ENCODE data around the gene CIITA.

The CIITA gene

GRCh38 chr16:10892782-10893318, 15.8 kb downstream of the CIITA start:
- Histone ChIP-seq H3K4me3 (ENCODE audit: low read length in 2 of 2) (no peak overlapping the region), H3K27me3 (ENCODE audit: control insufficient read depth in 2 of 2, insufficient read depth in 2 of 2, low read length in 2 of 2) (peaks cover 0 to 2% of the 10 kb centered on the region in 2 donors), H3K4me1 (ENCODE audit: control insufficient read depth in 2 of 2, insufficient read depth in 2 of 2, low read length in 2 of 2) (peaks cover 0 to 4% of the 10 kb centered on the region in 2 donors), H3K9ac (ENCODE audit: low read depth in 1 of 2, low read length in 2 of 2) (no peak overlapping the region), H3K36me3 (ENCODE audit: control insufficient read depth in 2 of 2, insufficient read depth in 2 of 2, low read length in 2 of 2) (peaks cover 0 to 4% of the 10 kb centered on the region in 2 donors), H3K27ac (ENCODE audit: low read depth in 2 of 2, low read length in 2 of 2) (no peak overlapping the region), H3K9me3 (ENCODE audit: control insufficient read depth in 2 of 2, low read length in 2 of 2) (no peaks in the 10 kb centered on the region)

DNA sequence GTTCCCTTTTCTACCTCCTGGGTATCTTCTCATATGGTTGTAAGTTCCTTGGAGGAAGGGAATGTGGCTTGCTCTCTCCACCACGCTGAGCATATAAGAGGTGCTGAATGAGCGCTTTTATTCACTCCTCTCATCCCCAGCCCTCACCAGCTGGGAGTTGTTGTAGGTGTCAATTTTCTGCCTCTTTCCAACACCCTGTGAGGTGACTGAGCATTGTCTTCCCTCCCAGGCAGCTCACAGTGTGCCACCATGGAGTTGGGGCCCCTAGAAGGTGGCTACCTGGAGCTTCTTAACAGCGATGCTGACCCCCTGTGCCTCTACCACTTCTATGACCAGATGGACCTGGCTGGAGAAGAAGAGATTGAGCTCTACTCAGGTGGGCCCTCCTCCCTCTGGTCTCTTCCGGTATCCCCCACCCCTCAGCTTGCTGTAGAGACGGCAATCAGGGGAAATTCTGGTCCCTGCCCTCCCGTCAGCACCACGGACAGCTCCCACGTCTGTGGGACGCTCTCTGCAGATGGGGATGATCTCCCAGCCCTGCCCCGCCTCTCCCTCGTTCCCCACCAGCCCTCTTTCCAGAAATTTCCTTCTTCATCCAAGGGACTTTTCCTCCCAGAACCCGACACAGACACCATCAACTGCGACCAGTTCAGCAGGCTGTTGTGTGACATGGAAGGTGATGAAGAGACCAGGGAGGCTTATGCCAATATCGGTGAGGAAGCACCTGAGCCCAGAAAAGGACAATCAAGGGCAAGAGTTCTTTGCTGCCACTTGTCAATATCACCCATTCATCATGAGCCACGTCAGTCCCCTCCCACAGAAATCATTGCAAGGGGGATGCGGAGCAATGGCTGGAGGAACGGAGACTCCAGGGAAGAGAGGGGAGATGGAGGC, 18.3 kb downstream of the CIITA start:
- Histone ChIP-seq H3K9me3 (ENCODE audit: control insufficient read depth in 2 of 2, low read length in 2 of 2) (no peaks in the 10 kb centered on the region), H3K4me3 (ENCODE audit: low read length in 2 of 2) (no peak overlapping the region), H3K9ac (ENCODE audit: low read depth in 1 of 2, low read length in 2 of 2) (no peak overlapping the region), H3K27ac (ENCODE audit: low read depth in 2 of 2, low read length in 2 of 2) (peak overlapping the region in 1 of 2 donors; percentile 43), H3K27me3 (ENCODE audit: control insufficient read depth in 2 of 2, insufficient read depth in 2 of 2, low read length in 2 of 2) (peaks cover 0 to 2% of the 10 kb centered on the region in 2 donors), H3K36me3 (ENCODE audit: control insufficient read depth in 2 of 2, insufficient read depth in 2 of 2, low read length in 2 of 2) (peaks cover 0 to 8% of the 10 kb centered on the region in 2 donors), H3K4me1 (ENCODE audit: control insufficient read depth in 2 of 2, insufficient read depth in 2 of 2, low read length in 2 of 2) (no peaks in the 10 kb centered on the region)

DNA sequence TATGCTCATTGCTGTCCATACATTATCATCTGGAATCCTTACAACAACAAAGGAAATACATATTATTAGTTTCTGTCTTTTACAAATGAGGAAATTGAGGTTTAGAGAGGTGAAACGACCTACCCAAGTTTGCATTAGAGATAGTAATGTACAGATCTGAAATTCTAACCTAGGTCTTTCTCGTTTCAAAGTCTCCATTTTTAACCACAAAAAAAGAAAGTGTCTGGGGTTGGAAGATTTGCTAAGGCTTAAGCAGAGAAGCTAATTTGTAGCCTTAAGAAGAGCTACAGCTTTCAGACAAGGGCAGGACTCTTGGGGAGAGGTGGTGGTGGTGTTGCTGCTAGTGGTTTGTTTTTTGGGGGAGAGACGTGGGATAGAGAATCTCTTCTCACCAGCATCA, 19.2 kb downstream of the CIITA start:
- H3K9me3 ChIP-seq (ENCODE audit: control insufficient read depth in 2 of 2, low read length in 2 of 2): no peaks in the 10 kb centered on the region
- peaks cover 0 to 8% of the 10 kb centered on the region in 2 donors for H3K36me3 ChIP-seq (ENCODE audit: control insufficient read depth in 2 of 2, insufficient read depth in 2 of 2, low read length in 2 of 2)
- no peak overlapping the region for H3K27ac ChIP-seq (ENCODE audit: low read depth in 2 of 2, low read length in 2 of 2)
- no peaks in the 10 kb centered on the region for H3K4me1 ChIP-seq (ENCODE audit: control insufficient read depth in 2 of 2, insufficient read depth in 2 of 2, low read length in 2 of 2)
- H3K4me3 ChIP-seq (ENCODE audit: low read length in 2 of 2): no peak overlapping the region
- peaks cover 0 to 2% of the 10 kb centered on the region in 2 donors for H3K27me3 ChIP-seq (ENCODE audit: control insufficient read depth in 2 of 2, insufficient read depth in 2 of 2, low read length in 2 of 2)
- no peak overlapping the region for H3K9ac ChIP-seq (ENCODE audit: low read depth in 1 of 2, low read length in 2 of 2)

DNA sequence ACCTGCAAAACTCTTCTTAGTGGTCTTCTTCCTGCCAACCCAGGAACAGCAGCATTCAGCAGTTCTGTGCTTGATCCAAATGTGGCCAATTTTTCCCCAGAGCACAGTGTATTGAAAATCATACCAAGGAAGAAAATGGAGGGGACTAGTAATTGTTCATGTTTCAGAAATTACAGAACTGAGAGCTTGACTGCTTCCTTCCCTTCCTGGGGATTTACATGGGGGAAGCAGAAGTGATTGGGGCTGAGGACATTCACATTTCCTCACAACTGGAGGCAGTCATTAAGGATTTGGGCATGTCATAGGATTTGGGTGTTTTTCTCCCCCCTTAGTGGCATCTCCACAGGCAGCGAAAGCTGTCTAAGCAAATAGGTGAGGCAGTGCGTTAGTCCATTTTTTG, 19.7 kb downstream of the CIITA start:
- no peak overlapping the region for H3K9ac ChIP-seq (ENCODE audit: low read depth in 1 of 2, low read length in 2 of 2)
- no peak overlapping the region for H3K4me3 ChIP-seq (ENCODE audit: low read length in 2 of 2)
- peaks cover 0 to 8% of the 10 kb centered on the region in 2 donors for H3K36me3 ChIP-seq (ENCODE audit: control insufficient read depth in 2 of 2, insufficient read depth in 2 of 2, low read length in 2 of 2)
- H3K27me3 ChIP-seq (ENCODE audit: control insufficient read depth in 2 of 2, insufficient read depth in 2 of 2, low read length in 2 of 2): peaks cover 0 to 2% of the 10 kb centered on the region in 2 donors
- H3K27ac ChIP-seq (ENCODE audit: low read depth in 2 of 2, low read length in 2 of 2): peak overlapping the region in 1 of 2 donors; percentile 32
- no peaks in the 10 kb centered on the region for H3K9me3 ChIP-seq (ENCODE audit: control insufficient read depth in 2 of 2, low read length in 2 of 2)
- no peaks in the 10 kb centered on the region for H3K4me1 ChIP-seq (ENCODE audit: control insufficient read depth in 2 of 2, insufficient read depth in 2 of 2, low read length in 2 of 2)

- Histone ChIP-seq H3K9me3 (ENCODE audit: control insufficient read depth in 2 of 2, low read length in 2 of 2) (no peaks in the 10 kb centered on the region), H3K4me3 (ENCODE audit: low read length in 2 of 2) (no peak overlapping the region), H3K27me3 (ENCODE audit: control insufficient read depth in 2 of 2, insufficient read depth in 2 of 2, low read length in 2 of 2) (peaks cover 0 to 2% of the 10 kb centered on the region in 2 donors), H3K36me3 (ENCODE audit: control insufficient read depth in 2 of 2, insufficient read depth in 2 of 2, low read length in 2 of 2) (peaks cover 0 to 8% of the 10 kb centered on the region in 2 donors), H3K27ac (ENCODE audit: low read depth in 2 of 2, low read length in 2 of 2) (peak overlapping the region in 1 of 2 donors; percentile 32), H3K4me1 (ENCODE audit: control insufficient read depth in 2 of 2, insufficient read depth in 2 of 2, low read length in 2 of 2) (no peaks in the 10 kb centered on the region), H3K9ac (ENCODE audit: low read depth in 1 of 2, low read length in 2 of 2) (no peak overlapping the region)
Observed at GRCh38 chr16:10897134-10897533, 20.1 kb downstream of the CIITA start.

- H3K9me3 ChIP-seq (ENCODE audit: control insufficient read depth in 2 of 2, low read length in 2 of 2): no peaks in the 10 kb centered on the region
- no peak overlapping the region for H3K27ac ChIP-seq (ENCODE audit: low read depth in 2 of 2, low read length in 2 of 2)
- H3K4me1 ChIP-seq (ENCODE audit: control insufficient read depth in 2 of 2, insufficient read depth in 2 of 2, low read length in 2 of 2): no peaks in the 10 kb centered on the region
- H3K36me3 ChIP-seq (ENCODE audit: control insufficient read depth in 2 of 2, insufficient read depth in 2 of 2, low read length in 2 of 2): peaks cover 0 to 11% of the 10 kb centered on the region in 2 donors
- H3K9ac ChIP-seq (ENCODE audit: low read depth in 1 of 2, low read length in 2 of 2): no peak overlapping the region
- H3K4me3 ChIP-seq (ENCODE audit: low read length in 2 of 2): no peak overlapping the region
- H3K27me3 ChIP-seq (ENCODE audit: control insufficient read depth in 2 of 2, insufficient read depth in 2 of 2, low read length in 2 of 2): no peaks in the 10 kb centered on the region
Observed at GRCh38 chr16:10902999-10903398, 26.0 kb downstream of the CIITA start.

DNA sequence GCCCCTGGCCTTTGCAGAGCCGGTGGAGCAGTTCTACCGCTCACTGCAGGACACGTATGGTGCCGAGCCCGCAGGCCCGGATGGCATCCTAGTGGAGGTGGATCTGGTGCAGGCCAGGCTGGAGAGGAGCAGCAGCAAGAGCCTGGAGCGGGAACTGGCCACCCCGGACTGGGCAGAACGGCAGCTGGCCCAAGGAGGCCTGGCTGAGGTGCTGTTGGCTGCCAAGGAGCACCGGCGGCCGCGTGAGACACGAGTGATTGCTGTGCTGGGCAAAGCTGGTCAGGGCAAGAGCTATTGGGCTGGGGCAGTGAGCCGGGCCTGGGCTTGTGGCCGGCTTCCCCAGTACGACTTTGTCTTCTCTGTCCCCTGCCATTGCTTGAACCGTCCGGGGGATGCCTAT, 29.5 kb downstream of the CIITA start:
- Histone ChIP-seq H3K4me3 (ENCODE audit: low read length in 2 of 2) (no peak overlapping the region), H3K9ac (ENCODE audit: low read depth in 1 of 2, low read length in 2 of 2) (no peak overlapping the region), H3K27ac (ENCODE audit: low read depth in 2 of 2, low read length in 2 of 2) (no peak overlapping the region)

DNA sequence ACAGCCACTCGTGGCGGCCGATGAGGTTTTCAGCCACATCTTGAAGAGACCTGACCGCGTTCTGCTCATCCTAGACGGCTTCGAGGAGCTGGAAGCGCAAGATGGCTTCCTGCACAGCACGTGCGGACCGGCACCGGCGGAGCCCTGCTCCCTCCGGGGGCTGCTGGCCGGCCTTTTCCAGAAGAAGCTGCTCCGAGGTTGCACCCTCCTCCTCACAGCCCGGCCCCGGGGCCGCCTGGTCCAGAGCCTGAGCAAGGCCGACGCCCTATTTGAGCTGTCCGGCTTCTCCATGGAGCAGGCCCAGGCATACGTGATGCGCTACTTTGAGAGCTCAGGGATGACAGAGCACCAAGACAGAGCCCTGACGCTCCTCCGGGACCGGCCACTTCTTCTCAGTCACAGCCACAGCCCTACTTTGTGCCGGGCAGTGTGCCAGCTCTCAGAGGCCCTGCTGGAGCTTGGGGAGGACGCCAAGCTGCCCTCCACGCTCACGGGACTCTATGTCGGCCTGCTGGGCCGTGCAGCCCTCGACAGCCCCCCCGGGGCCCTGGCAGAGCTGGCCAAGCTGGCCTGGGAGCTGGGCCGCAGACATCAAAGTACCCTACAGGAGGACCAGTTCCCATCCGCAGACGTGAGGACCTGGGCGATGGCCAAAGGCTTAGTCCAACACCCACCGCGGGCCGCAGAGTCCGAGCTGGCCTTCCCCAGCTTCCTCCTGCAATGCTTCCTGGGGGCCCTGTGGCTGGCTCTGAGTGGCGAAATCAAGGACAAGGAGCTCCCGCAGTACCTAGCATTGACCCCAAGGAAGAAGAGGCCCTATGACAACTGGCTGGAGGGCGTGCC, 30.1 kb downstream of the CIITA start:
- H3K27me3 ChIP-seq (ENCODE audit: control insufficient read depth in 2 of 2, insufficient read depth in 2 of 2, low read length in 2 of 2): no peaks in the 10 kb centered on the region
- H3K27ac ChIP-seq (ENCODE audit: low read depth in 2 of 2, low read length in 2 of 2): no peak overlapping the region
- no peak overlapping the region for H3K9ac ChIP-seq (ENCODE audit: low read depth in 1 of 2, low read length in 2 of 2)
- H3K36me3 ChIP-seq (ENCODE audit: control insufficient read depth in 2 of 2, insufficient read depth in 2 of 2, low read length in 2 of 2): peaks cover 0 to 7% of the 10 kb centered on the region in 2 donors
- H3K4me3 ChIP-seq (ENCODE audit: low read length in 2 of 2): no peak overlapping the region
- no peaks in the 10 kb centered on the region for H3K4me1 ChIP-seq (ENCODE audit: control insufficient read depth in 2 of 2, insufficient read depth in 2 of 2, low read length in 2 of 2)
- no peaks in the 10 kb centered on the region for H3K9me3 ChIP-seq (ENCODE audit: control insufficient read depth in 2 of 2, low read length in 2 of 2)

More for the DNA sequence above, 29.5 kb downstream of the CIITA start:
- H3K36me3 ChIP-seq (ENCODE audit: control insufficient read depth in 2 of 2, insufficient read depth in 2 of 2, low read length in 2 of 2): peaks cover 0 to 7% of the 10 kb centered on the region in 2 donors
- no peaks in the 10 kb centered on the region for H3K27me3 ChIP-seq (ENCODE audit: control insufficient read depth in 2 of 2, insufficient read depth in 2 of 2, low read length in 2 of 2)
- H3K9me3 ChIP-seq (ENCODE audit: control insufficient read depth in 2 of 2, low read length in 2 of 2): no peaks in the 10 kb centered on the region
- H3K4me1 ChIP-seq (ENCODE audit: control insufficient read depth in 2 of 2, insufficient read depth in 2 of 2, low read length in 2 of 2): no peaks in the 10 kb centered on the region

GRCh38 chr16:10907757-10908045, 30.7 kb downstream of the CIITA start:
- Histone ChIP-seq H3K27ac (ENCODE audit: low read depth in 2 of 2, low read length in 2 of 2) (no peak overlapping the region), H3K36me3 (ENCODE audit: control insufficient read depth in 2 of 2, insufficient read depth in 2 of 2, low read length in 2 of 2) (peaks cover 0 to 4% of the 10 kb centered on the region in 2 donors), H3K27me3 (ENCODE audit: control insufficient read depth in 2 of 2, insufficient read depth in 2 of 2, low read length in 2 of 2) (no peaks in the 10 kb centered on the region), H3K9ac (ENCODE audit: low read depth in 1 of 2, low read length in 2 of 2) (no peak overlapping the region), H3K9me3 (ENCODE audit: control insufficient read depth in 2 of 2, low read length in 2 of 2) (no peaks in the 10 kb centered on the region), H3K4me1 (ENCODE audit: control insufficient read depth in 2 of 2, insufficient read depth in 2 of 2, low read length in 2 of 2) (no peaks in the 10 kb centered on the region), H3K4me3 (ENCODE audit: low read length in 2 of 2) (no peak overlapping the region)

GRCh38 chr16:10911267-10911666, 34.3 kb downstream of the CIITA start:
- no peaks in the 10 kb centered on the region for H3K27me3 ChIP-seq (ENCODE audit: control insufficient read depth in 2 of 2, insufficient read depth in 2 of 2, low read length in 2 of 2)
- H3K36me3 ChIP-seq (ENCODE audit: control insufficient read depth in 2 of 2, insufficient read depth in 2 of 2, low read length in 2 of 2): no peaks in the 10 kb centered on the region
- H3K27ac ChIP-seq (ENCODE audit: low read depth in 2 of 2, low read length in 2 of 2): no peak overlapping the region
- no peaks in the 10 kb centered on the region for H3K9me3 ChIP-seq (ENCODE audit: control insufficient read depth in 2 of 2, low read length in 2 of 2)
- H3K9ac ChIP-seq (ENCODE audit: low read depth in 1 of 2, low read length in 2 of 2): no peak overlapping the region
- H3K4me1 ChIP-seq (ENCODE audit: control insufficient read depth in 2 of 2, insufficient read depth in 2 of 2, low read length in 2 of 2): no peaks in the 10 kb centered on the region
- H3K4me3 ChIP-seq (ENCODE audit: low read length in 2 of 2): no peak overlapping the region

All from mucosa of rectum (tissue), 2 donors.